Gastroesophageal sphincter (tissue), 3 donors: Measurements from ENCODE around the gene POFUT2.

Experiments used
- EP300 ChIP-seq: sonication (generic); formaldehyde crosslinking; IDR thresholded peaks from one replicate; pipeline ENCODE4 v1.6.1; 2017; ENCODE audit warnings: antibody characterized with exemption, mild to moderate bottlenecking
- POLR2A ChIP-seq, 2 donors: fragments of 450-650 bp; IDR thresholded peaks; one replicate each; pipeline ENCODE4 v1.6.1; 2017; ENCODE audit warnings: antibody characterized with exemption in 2 of 2, mild to moderate bottlenecking in 2 of 2, moderate library complexity in 1 of 2
- TF ChIP-seq, protein P1 (sequence below), 4 experiments: fragments of 200-600 bp in 2 of 4; fragments of 450-650 bp in 2 of 4; sonication (generic) in 1 of 4; IDR thresholded peaks; one replicate each; pipeline ENCODE4 v1.5.1; 2017 to 2019; ENCODE audit warnings: antibody characterized with exemption in 4 of 4, mild to moderate bottlenecking in 2 of 4, moderate library complexity in 2 of 4

GRCh38 chr21:45281411-45282282 is 6.0 kb downstream of the POFUT2 start:
- TF ChIP-seq POLR2A (IDR thresholded peaks at IDR 0.05) (no peak), EP300 (no peak)
- TF ChIP-seq, protein P1, sequence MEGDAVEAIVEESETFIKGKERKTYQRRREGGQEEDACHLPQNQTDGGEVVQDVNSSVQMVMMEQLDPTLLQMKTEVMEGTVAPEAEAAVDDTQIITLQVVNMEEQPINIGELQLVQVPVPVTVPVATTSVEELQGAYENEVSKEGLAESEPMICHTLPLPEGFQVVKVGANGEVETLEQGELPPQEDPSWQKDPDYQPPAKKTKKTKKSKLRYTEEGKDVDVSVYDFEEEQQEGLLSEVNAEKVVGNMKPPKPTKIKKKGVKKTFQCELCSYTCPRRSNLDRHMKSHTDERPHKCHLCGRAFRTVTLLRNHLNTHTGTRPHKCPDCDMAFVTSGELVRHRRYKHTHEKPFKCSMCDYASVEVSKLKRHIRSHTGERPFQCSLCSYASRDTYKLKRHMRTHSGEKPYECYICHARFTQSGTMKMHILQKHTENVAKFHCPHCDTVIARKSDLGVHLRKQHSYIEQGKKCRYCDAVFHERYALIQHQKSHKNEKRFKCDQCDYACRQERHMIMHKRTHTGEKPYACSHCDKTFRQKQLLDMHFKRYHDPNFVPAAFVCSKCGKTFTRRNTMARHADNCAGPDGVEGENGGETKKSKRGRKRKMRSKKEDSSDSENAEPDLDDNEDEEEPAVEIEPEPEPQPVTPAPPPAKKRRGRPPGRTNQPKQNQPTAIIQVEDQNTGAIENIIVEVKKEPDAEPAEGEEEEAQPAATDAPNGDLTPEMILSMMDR (IDR thresholded peaks at IDR 0.05), result no peak
